DMS153 treated with DMSO at 0.1 percent for 48 hours (cell line): ENCODE results near the gene KRTAP10-8.
"Not testable (repeated sequence)": the region's sequence is repeated elsewhere in the genome, so short reads cannot be mapped to it uniquely, and the experiment has no call there.

ENCODE experiments used
- DNase-seq: peaks from one replicate; lab custom pipeline; 2025; ENCODE audit not compliant: unreplicated experiment; lab: John Stamatoyannopoulos, UW

The KRTAP10-8 gene

DNA sequence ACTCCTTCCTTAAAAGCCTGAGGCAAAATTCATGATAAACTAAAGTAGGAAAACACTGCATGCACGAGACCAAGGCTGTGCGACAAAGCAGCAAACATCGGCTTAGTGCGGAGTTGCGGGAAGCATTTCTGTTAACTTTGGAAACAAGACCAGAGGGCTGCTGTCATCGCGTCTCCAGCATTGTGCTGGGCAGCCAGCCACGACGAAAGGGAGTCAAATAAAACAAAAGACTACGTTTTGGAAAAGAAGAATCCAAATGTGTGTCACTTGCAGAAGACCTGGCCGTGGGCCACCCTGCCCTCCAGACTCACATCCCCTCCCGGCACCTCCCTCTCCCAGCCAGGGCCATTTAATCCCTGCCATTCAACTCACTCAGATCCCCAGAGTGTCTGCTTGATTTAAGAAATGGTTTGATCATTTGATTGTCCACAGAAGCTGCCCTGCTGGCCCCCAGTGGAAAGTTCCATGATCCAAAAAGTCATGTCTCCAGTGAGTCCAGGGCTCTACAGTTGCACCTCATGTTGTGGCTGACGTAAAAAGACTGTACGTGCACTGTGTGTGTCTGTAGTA is 31.9 kb downstream of the KRTAP10-8 start:
- no peak for DNase-seq

DNA sequence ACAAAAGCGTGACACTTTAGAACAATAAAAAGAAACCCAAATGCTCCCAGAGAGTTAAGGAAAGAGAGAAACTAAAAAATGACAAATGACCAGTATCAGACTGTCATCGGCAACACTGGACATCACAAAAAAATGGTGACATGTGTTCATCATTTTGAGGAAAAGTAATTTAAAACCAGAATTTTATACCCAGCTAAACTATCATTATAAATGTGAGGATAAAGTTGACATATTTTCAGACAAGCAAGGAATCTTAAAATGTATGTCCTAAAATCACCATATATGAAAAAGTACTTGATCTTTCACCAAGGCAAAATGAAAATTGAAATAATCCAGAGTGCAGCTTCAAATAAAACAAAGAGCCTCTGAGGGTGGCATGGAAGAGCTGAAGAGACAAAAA is 33.0 kb downstream of the KRTAP10-8 start:
- no peak for DNase-seq

DNA sequence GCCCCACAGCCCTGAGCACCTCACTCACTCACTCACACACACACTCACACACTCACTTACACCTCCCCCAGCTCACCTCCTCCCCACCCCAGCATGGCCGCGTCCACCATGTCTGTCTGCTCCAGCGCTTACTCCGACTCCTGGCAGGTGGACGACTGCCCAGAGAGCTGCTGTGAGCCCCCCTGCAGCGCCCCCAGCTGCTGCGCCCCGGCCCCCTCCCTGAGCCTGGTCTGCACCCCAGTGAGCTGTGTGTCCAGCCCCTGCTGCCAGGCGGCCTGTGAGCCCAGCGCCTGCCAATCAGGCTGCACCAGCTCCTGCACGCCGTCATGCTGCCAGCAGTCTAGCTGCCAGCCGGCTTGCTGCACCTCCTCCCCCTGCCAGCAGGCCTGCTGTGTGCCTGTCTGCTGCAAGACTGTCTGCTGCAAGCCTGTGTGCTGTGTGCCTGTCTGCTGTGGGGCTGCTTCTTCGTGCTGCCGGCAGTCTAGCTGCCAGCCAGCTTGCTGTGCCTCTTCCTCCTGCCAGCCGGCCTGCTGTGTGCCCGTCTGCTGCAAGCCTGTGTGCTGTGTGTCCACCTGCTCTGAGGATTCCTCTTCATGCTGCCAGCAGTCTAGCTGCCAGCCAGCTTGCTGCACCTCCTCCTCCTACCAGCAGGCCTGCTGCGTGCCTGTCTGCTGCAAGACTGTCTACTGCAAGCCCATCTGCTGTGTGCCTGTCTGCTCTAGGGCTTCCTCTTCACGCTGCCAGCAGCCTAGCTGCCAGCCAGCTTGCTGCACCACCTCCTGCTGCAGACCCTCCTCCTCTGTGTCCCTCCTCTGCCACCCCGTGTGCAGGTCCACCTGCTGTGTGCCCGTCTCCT is 34.7 kb downstream of the KRTAP10-8 start, which contains the start of gene KRTAP10-11:
Gene KRTAP10-11, plus strand, starts transcription at position 49 of the 856 bp plus-strand sequence. Its CDS starts 45 bp downstream, at position 94.
- DNase-seq = not testable (repeated sequence)

DNA sequence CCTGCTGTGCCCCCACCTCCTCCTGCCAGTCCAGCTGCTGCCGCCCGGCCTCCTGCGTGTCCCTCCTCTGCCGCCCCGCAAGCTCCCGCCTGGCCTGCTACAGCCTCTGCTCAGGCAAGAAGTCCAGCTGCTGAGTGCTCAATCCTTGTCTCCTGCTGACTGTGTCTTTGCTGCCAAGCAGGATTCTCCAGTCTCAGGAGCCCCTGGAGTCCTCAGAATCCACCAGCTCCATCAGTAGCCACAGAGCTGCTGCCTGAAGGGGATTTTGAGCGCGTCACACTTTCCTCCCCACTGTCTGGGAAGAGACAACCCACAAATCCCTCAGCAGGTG is 35.3 kb downstream of the KRTAP10-8 start:
- no peak for DNase-seq

DNA sequence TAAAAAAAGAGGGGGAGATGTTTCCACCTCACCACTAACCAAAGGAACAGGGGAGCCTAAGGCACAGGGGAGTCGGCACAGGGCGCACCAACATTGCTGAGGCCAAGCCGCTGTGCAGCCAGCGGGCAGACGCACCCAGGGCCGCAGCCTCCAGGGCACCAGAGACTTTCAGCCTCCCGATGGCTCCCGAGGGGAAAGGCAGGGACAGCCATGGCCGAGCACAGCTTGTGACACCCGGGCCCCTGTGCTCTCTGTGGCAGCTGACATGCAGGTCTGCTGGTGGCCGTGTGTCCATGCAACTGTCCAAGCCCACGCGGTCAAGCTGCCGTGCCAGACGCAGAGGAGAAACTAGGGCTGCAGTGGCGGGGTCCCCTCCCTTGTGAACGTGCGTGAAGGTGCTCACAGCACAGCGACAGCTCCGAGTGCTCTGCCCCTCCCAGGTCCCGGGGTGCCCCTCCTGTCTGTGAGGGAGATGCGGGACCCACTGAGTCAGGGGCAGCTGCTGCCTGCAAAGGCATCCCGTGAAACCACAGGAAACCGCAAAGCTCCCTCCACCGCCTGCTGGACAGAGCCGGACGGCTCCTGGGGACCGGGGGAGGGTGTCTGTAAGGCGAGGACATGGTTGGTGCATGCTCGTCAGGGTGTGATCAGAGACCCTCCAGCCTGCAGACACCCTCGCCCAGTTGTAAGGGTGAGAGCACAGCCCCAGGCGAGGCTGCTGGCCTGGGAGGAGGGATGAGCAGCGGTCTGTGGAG is 36.9 kb downstream of the KRTAP10-8 start:
- no peak for DNase-seq

DNA sequence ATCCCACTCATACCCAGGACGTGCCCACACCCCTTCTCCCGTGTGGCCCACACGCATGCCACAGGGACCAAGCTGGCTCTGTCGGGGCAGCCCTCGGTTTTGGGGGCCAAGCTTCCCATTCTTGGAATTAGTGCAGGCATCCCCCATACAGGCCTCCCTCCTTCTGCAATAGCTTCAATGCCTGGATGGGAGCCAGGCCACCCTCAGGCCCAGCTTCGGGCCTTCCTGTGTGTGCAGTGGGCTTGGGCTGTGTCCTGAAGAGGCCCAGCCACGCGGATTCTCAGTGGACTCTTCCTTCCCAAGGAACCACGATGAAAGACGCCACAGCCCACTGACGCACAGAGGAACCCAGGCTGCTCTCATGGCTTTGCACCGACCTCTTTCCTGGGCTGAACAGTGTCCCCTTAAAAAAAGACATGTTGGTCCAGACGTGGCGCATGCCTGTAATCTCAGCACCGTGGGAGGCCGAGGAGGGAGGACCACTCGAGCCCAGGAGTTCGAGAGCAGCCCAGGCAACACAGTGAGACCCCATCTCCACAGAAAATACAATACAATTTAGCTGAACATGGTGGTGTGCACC is 37.7 kb downstream of the KRTAP10-8 start:
- no peak for DNase-seq

DNA sequence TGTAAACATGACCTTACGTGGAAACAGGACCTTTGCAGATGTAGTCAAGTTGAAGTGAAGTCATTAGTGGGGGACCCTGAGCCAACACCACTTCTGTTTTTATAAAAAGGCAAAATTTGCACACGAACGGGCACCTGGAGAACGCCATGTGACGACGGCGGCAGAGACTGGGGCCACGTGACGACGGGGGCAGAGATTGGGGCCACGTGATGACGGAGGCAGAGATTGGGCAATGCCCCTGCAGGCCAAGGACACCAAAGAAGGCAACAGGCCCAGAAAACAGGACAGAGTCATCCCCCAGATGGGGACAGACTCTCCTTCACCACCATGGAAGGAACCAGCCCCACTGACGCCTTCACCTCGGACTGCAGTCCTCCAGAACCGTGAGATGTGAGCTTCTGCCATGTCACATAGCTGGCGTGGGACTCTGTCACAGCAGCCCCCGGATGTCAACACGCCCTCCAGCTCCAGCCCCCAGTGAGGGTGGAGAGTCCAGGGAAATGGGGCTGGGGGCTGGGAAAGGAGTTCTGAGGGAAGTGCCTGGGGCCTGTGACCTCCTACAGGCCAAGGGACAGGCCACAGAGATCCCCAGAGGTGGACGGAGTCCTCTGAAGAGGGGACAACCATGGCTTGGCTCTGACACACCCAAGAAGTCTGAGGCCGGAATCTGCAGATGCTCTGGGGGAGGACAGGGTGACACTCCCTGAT is 38.5 kb downstream of the KRTAP10-8 start:
- no peak for DNase-seq

DNA sequence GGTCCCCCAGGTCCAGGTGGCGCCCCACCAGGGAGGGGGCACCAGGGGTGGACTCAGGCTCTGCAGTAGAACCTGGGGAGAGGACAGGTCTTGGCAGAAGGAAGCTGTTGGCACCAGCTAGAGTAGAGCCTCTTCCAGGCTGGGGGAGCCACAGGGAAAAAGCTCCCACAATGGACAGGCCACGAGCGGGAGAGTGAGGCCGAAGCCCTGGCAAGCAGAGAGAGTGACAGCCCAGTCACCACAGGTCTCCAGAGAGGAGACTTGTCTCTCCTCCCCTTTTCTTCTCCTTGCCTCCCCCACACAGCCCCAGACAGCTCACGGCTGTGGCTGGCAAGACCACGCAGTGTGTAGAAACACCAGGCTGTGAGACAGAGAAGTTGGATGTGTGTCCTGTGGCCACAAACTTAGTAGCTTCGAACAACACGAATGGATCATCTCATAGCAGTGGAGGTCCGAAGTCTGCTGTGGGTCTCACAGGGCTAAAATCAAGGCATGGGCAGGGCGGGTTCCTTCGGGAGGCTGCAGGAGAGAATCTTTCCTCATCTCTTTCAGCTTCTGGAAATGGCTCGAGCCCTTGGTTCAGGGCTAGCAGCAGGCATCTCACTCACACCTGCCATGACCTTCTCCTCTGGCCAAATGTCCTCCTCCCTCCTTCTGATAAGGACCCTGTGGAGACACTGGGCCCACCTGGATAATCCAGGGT is 39.2 kb downstream of the KRTAP10-8 start:
- DNase-seq = no peak

DNA sequence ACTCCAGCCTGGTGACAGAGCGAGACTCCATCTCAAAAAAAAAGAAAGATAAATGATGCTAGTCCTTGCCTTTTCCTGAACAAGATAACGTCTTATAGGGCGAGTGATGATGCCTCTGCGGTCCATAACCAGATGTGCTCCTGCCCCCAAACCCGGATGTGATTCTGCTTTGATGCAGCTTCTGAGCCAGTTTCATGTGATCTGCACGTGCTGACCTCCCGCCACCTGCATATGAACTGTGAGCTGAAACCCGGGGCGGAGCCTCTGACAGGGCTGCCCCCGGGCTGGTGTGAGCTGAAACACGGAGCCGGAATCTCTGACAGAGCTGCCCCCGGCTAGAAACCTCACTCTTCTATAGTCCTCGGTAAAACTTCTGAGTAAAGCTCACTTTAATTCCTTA is 41.2 kb downstream of the KRTAP10-8 start:
- no peak for DNase-seq

DNA sequence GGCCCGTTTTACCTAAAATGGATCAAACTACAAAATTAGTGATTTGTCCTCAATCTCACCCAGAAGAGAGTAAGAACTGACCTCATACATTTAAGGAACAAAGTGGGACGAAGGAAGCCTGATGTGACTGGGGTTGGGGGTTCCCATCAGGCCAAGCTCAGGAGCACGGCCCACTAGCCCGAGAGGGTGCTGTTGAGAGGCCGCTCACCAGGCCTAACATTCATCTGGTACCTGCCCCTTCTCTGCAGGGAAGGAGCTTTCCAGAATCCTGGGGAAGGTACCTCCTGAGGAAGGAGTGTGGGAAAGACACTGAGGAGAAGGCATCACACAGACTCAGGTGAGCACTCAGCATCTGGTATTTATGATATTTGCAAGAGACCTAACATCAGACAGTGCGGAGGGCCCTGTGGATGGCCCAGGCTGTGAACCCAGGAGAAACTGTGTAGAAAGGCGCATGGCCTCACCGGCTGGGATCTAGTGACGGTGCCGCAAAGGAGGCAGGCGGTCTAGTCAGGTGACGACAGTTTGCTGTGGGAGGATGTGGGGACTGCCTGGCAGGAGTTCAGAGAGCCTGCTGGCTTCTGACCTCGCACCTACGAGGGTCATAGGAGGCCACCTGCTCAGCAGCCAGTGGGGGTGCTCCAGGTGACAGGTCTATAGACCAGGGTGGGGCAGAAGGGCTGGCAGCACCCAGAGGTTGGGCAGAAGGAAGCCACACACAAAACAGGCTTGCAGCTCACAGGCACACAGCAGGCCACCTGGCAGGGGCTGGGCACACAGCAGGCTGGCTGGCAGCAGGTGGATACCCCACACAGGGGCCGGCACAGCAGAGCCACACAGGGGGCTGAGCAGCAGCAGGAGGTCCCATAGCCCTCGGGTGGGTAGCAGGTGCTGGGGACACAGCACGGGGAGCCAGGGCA is 42.0 kb downstream of the KRTAP10-8 start:
- DNase-seq = no peak

DNA sequence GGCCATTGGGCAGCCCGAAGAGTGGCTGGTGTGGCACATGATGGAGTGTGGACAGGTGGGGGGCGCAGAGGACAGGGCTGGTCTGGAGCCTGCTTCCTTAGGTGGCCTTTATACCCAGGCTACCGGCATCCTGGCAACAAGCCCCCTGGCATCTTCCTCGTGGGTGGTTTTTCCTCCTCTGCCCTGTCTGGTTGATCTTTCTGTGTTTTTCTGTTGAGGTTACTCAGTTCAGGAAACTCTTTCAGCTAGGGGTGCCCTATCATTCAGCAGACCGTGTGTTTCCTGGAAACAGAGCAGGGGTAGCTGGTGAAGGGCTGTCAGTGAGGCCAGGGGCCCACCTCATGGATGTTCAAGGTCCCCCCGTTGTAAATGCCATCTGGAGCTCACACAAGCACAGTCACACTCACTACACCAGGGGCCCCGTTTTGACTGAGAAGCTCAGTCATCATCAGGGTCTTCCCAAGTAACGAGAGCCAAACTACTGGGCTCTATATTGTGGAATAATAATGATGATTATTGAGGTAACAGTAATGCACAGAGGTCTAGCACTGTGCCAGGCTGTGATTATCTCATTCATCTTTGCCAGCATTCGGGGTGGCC is 42.8 kb downstream of the KRTAP10-8 start, which contains the start of gene KRTAP12-4:
Gene KRTAP12-4, minus strand, starts transcription at position 84 of the 600 bp plus-strand sequence. Its CDS starts 45 bp downstream, at position 39.
- no peak for DNase-seq

DNA sequence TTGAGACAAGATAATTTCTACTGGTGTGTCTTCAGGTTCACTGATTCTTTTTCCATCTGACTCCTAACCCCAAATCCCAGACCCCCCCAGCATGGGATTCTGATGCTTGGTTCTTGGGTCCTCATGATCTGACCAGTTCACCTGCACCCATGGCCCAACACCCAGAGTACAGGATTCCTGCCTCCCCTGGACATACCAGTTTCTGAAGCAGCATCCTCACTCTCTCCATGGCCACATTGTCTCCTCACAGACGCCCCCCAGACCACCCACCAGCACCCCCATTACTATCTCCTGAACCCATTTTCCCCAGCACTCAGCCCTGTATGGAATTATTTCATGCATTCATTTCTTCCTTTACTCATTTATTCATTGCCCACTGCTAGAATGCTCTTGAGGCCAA is 45.0 kb downstream of the KRTAP10-8 start:
- no peak for DNase-seq

DNA sequence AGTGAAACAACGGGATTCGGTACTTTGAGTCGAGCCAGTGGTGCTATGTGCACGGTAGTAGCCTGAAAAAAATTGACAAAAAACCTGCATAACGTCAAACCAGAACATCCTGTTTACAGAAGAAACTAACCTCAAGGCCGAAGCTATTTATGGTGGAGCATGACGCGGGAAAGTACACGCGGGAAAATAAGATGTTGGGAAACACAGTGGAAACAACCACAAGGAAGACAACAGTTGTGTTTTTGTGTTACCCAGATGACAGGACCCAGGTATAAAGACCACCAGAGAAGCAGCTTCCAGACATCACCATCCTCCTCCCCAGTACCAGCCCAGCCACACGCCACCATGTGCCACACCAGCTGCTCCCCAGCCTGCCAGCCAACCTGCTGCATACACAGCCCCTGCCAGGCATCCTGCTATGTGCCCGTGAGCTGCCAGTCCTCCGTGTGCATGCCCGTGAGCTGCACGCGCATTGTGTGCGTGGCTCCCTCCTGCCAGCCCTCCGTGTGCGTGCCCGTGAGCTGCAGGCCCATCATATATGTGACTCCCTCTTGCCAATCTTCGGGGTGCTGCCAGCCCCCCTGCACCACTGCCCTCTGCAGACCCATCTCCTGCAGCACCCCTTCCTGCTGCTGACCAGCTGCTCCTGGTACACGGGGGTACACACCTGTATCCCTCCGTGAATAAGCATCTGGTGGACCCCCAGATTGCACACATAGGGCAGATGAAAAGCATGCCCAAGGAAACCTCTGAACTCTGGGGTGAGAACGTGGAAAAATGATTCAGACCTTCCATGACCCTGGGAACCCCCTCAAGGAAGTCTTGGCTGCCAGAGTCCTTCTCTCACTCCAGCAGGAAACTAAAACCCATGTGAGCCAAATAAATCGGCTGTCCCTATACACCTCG is 46.0 kb downstream of the KRTAP10-8 start, which contains the start of gene KRTAP12-3:
Gene KRTAP12-3, plus strand, starts transcription at position 298 of the 906 bp plus-strand sequence. Its CDS starts 48 bp downstream, at position 346.
- DNase-seq = no peak

DNA sequence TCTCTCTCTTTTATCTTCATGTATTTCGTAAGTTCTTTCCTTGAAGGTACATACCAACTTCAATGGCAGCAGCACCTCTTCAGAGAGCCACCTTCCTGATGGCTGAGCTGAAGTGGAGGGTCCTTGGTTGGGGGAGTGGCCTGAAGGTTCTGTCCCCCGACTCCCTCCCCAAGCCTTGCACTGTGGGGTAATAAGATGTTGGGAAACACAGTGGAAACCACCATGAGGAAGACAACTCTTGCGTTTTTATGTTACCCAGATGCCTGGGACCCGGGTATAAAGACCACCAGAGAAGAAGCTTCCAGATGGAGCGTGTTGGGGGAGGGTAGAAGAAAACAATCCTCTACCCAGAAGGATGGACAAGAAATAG is 46.6 kb downstream of the KRTAP10-8 start:
- no peak for DNase-seq

DNA sequence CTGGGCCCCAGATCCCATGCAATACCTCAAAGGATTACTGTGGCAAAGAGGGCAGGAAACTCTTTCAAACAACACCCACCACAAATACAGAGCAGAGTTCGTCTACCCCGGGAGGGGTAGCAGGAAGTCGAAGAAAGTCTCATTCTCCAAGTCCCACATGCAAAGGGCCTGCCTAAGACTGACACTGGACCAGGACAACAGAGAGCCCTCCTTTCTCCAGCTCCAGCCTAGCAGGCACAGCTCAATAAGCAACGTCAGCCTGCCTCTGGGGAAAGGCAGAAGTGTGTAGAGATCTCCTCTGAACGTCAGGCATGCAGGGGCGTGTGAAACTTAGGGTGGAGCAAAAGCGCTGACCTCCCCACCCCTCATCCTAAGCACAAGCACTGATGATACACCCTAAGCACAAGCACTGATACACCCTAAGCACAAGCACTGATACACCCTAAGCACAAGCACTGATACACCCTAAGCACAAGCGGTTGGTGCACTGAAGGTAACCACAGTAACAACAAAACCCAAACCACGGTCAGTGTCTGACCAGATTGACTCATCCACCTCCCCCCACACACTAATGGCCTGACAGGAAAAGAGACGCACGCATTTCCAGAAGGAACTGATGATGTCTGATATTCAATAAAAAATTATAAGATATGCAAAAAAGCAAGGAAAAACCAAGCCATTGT is 47.2 kb downstream of the KRTAP10-8 start:
- DNase-seq = no peak

DNA sequence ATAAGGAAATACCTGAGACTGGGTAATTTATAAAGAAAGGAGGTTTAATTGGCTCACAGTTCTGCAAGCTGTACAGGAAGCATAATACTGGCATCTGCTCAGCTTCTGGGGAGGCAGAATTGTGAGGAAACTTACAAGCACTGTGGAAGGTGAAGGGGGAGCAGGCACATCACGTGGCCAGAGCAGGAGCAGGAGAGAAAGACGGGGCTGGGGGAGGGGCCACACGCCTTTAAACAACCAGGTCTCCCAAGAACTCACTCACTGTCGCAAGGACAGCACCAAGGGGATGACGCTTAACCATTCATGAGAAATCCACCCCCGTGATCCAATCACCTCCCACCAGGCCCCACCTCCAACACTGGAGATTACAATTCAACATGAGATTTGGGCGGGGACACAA is 49.7 kb downstream of the KRTAP10-8 start:
- DNase-seq = not testable (repeated sequence)
